ENCODE results near the gene KRT1.

Gene KRT1

GRCh38 chr12:52687497-52688385, 7.5 kb upstream of the KRT1 start:
- Histone ChIP-seq H3K27ac (ENCODE audit: extremely low read depth, low read depth, low read length) (no peak overlapping the region), H3K36me3 (ENCODE audit: control insufficient read depth in 2 of 2, insufficient read depth in 1 of 2, low read length in 2 of 2) (no peaks in the 10 kb centered on the region), H3K4me3 (ENCODE audit: low read depth, low read length) (no peak overlapping the region), H3K4me1 (ENCODE audit: control insufficient read depth, insufficient read depth, low read length) (no peaks in the 10 kb centered on the region), H3K9me3 (ENCODE audit: control insufficient read depth, insufficient read depth, low read depth, low read length) (no peaks in the 10 kb centered on the region)
- TF ChIP-seq ZNF394 (tag by site-specific recombination; IDR thresholded peaks at IDR 0.05; ENCODE audit: borderline replicate concordance) (no peak), IKZF3 (tag by site-specific recombination; IDR thresholded peaks at IDR 0.05) (no peak), ZNF350 (tag by site-specific recombination; IDR thresholded peaks at IDR 0.05) (no peak), ZNF132 (tag by site-specific recombination; IDR thresholded peaks at IDR 0.05; ENCODE audit: borderline replicate concordance) (no peak), ZNF623 (tag by site-specific recombination; IDR thresholded peaks at IDR 0.05) (no peak), ZNF24 (tag by site-specific recombination; IDR thresholded peaks at IDR 0.05) (no peak), ZNF292 (tag by site-specific recombination; IDR thresholded peaks at IDR 0.05; ENCODE audit: borderline replicate concordance, low read depth) (no peak), TCF7L2 (IDR thresholded peaks at IDR 0.05; ENCODE audit: borderline replicate concordance, low read depth, low read length) (no peak), ZIC2 (tag by site-specific recombination; IDR thresholded peaks at IDR 0.05) (no peak), ZNF140 (tag by site-specific recombination; IDR thresholded peaks at IDR 0.05) (no peak)
- TF ChIP-seq, protein P1, sequence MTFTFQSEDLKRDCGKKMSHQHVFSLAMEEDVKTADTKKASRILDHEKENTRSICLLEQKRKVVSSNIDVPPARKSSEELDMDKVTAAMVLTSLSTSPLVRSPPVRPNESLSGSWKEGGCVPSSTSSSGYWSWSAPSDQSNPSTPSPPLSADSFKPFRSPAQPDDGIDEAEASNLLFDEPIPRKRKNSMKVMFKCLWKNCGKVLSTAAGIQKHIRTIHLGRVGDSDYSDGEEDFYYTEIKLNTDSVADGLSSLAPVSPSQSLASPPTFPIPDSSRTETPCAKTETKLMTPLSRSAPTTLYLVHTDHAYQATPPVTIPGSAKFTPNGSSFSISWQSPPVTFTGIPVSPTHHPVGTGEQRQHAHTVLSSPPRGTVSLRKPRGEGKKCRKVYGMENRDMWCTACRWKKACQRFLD (tag by site-specific recombination; IDR thresholded peaks at IDR 0.05): no peak
- ChIA-PET CTCF (no interaction called here), POLR2A (interaction anchor here (0.6 kb wide), 1 partner anchor 119 kb away, joined by 3 read pairs; no protein-coding TSS in a partner anchor)

DNA sequence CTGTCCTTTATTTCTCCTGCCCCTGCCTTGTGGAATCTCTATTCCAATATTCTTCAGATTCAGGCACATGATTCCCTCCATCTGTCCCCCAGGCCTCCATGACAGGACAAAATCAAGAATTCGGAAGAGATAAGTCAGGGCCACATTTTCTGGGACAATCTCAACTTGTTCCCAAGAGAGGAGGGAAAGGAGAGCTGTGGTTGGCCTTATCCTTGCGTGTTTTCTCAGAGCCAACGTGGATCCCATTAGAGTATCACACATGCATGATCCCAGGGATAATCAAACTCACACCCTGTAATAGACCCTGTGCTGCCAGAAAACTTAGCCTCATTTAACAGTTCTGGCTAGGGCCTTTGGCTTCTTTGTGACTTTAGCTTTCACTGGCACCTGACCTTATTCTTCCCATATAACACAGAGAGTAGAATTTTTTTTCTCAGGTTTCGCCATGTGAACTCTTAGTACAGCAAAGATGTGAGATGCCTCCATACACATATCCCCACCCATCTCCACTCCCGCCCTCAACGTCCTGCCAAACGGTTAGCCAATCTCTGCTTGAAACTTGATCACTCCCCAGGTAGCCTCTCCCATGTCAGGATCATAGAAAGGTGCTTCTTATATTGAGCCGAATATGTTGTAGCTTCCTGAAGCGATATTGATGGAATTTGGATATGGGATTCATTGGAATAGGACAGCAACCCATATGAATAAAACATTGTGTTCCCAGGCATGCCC, 6.7 kb upstream of the KRT1 start:
- POLR2A ChIA-PET: no interaction called here
- CTCF ChIA-PET: interaction anchor here (0.6 kb wide), 1 partner anchor 9 kb away, joined by 3 read pairs; no protein-coding TSS in a partner anchor
- Histone ChIP-seq H3K27ac (ENCODE audit: extremely low read depth, low read depth, low read length) (no peak overlapping the region), H3K36me3 (ENCODE audit: control insufficient read depth in 2 of 2, insufficient read depth in 1 of 2, low read length in 2 of 2) (no peaks in the 10 kb centered on the region), H3K4me3 (ENCODE audit: low read depth, low read length) (no peak overlapping the region), H3K4me1 (ENCODE audit: control insufficient read depth, insufficient read depth, low read length) (no peaks in the 10 kb centered on the region), H3K9me3 (ENCODE audit: control insufficient read depth, insufficient read depth, low read depth, low read length) (no peaks in the 10 kb centered on the region)
- TF ChIP-seq TRIM28 (IDR thresholded peaks at IDR 0.05; ENCODE audit: borderline replicate concordance, low read length) (no peak), ZXDB (tag by site-specific recombination; IDR thresholded peaks at IDR 0.05) (no peak), CTCF (tag by site-specific recombination; IDR thresholded peaks at IDR 0.05) (no peak), KLF17 (tag by site-specific recombination; IDR thresholded peaks at IDR 0.05) (no peak), ZNF473 (tag by site-specific recombination; IDR thresholded peaks at IDR 0.05) (no peak), ZNF660 (tag by site-specific recombination; IDR thresholded peaks at IDR 0.05) (no peak)
- TF ChIP-seq, protein P2, sequence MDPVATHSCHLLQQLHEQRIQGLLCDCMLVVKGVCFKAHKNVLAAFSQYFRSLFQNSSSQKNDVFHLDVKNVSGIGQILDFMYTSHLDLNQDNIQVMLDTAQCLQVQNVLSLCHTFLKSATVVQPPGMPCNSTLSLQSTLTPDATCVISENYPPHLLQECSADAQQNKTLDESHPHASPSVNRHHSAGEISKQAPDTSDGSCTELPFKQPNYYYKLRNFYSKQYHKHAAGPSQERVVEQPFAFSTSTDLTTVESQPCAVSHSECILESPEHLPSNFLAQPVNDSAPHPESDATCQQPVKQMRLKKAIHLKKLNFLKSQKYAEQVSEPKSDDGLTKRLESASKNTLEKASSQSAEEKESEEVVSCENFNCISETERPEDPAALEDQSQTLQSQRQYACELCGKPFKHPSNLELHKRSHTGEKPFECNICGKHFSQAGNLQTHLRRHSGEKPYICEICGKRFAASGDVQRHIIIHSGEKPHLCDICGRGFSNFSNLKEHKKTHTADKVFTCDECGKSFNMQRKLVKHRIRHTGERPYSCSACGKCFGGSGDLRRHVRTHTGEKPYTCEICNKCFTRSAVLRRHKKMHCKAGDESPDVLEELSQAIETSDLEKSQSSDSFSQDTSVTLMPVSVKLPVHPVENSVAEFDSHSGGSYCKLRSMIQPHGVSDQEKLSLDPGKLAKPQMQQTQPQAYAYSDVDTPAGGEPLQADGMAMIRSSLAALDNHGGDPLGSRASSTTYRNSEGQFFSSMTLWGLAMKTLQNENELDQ (tag by site-specific recombination; IDR thresholded peaks at IDR 0.05; ENCODE audit: low read depth): no peak
- TF ChIP-seq, protein P3, sequence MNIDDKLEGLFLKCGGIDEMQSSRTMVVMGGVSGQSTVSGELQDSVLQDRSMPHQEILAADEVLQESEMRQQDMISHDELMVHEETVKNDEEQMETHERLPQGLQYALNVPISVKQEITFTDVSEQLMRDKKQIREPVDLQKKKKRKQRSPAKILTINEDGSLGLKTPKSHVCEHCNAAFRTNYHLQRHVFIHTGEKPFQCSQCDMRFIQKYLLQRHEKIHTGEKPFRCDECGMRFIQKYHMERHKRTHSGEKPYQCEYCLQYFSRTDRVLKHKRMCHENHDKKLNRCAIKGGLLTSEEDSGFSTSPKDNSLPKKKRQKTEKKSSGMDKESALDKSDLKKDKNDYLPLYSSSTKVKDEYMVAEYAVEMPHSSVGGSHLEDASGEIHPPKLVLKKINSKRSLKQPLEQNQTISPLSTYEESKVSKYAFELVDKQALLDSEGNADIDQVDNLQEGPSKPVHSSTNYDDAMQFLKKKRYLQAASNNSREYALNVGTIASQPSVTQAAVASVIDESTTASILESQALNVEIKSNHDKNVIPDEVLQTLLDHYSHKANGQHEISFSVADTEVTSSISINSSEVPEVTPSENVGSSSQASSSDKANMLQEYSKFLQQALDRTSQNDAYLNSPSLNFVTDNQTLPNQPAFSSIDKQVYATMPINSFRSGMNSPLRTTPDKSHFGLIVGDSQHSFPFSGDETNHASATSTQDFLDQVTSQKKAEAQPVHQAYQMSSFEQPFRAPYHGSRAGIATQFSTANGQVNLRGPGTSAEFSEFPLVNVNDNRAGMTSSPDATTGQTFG (tag by site-specific recombination; IDR thresholded peaks at IDR 0.05; ENCODE audit: borderline replicate concordance): no peak
